IPS-18a (cell line): ENCODE data around the gene CCDC182.
A peak's percentile ranks its signal among the peaks of the same experiment; 100 is the strongest.

ENCODE experiments used
- H3K27ac ChIP-seq: one replicate; pipeline ENCODE4 v1.5.1; 2013; ENCODE audit warnings: low read length
- H3K27me3 ChIP-seq: one replicate; pipeline ENCODE4 v1.6.1; 2013; ENCODE audit warnings: mild to moderate bottlenecking, low read length; ENCODE audit not compliant: control insufficient read depth, insufficient read depth
- H3K36me3 ChIP-seq: one replicate; pipeline ENCODE4 v1.6.1; 2013; ENCODE audit warnings: low read depth, low read length; ENCODE audit not compliant: control insufficient read depth
- H3K4me1 ChIP-seq: one replicate; pipeline ENCODE4 v1.6.1; 2013; ENCODE audit warnings: low read depth, low read length; ENCODE audit not compliant: control insufficient read depth
- H3K4me3 ChIP-seq: one replicate; pipeline ENCODE4 v1.5.1; 2013; ENCODE audit warnings: low read length
- H3K9ac ChIP-seq: one replicate; pipeline ENCODE4 v1.6.1; 2013; ENCODE audit warnings: mild to moderate bottlenecking, low read length, moderate library complexity
- H3K9me3 ChIP-seq: one replicate; pipeline ENCODE4 v1.6.1; 2013; ENCODE audit warnings: low read depth, low read length; ENCODE audit not compliant: control insufficient read depth

CCDC182 gene

DNA sequence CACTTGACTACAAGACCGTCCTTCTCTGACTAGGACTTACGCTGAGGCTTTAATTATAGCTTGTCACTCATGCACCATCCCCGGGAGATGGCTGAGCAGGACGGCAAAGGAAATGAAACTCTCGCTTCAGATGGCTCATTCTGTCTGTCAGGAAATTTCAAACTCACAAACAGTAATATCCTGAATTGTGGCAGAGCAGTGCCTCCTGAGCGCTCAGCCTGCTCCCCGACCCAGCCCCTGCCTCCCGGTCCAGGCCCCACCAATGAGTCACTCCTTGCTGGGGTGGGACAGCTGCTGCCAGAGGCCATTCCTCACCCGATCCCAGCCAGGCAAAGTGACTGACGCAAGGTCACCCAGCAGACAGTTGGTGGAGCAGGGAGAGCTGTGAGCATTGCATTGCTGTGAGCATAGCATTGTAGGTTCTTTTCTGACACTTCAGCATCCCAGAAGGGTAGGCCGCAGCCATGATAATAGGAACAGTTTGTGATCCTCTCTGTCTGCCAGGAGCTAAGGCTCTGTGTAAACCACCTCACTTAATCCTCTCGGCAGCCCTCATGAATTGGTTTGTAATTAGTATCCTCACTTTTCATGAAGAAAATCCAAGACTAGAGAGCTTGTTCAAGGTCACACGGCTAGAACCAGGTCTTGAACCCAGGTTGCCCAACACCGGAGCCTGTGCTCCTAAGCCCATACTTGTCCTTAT lies 20.9 kb downstream of the CCDC182 start:
- Histone ChIP-seq H3K4me3 (no peak overlapping the region), H3K9me3 (no peaks in the 10 kb centered on the region), H3K27ac (no peak overlapping the region), H3K36me3 (no peaks in the 10 kb centered on the region), H3K9ac (no peak overlapping the region), H3K27me3 (no peaks in the 10 kb centered on the region), H3K4me1 (no peaks in the 10 kb centered on the region)

- H3K4me1 ChIP-seq = no peaks in the 10 kb centered on the region
- no peak overlapping the region for H3K4me3 ChIP-seq
- no peaks in the 10 kb centered on the region for H3K36me3 ChIP-seq
- no peaks in the 10 kb centered on the region for H3K27me3 ChIP-seq
- no peak overlapping the region for H3K27ac ChIP-seq
- no peak overlapping the region for H3K9ac ChIP-seq
- no peaks in the 10 kb centered on the region for H3K9me3 ChIP-seq
These were observed 21.6 kb downstream of the CCDC182 start for GRCh38 chr17:57723427-57724025.

DNA sequence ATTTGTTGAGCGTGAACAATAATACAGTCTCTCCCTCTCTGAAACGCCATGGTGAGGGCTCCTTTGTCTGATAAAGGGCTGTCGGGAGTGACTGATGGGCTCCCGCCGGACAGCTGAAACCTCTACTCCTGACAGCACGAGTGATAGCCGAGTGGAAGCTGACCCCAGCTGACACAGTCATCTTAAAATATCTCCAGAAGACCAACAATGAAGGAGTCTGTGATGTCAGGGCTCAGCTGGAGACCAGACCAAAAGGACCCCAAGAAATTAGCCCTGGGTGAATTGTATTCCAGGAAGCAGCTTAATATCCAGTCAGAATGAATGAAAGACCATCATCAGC lies 22.4 kb downstream of the CCDC182 start:
- no peak overlapping the region for H3K27ac ChIP-seq
- H3K9ac ChIP-seq = no peak overlapping the region
- H3K27me3 ChIP-seq = no peaks in the 10 kb centered on the region
- H3K4me1 ChIP-seq = no peaks in the 10 kb centered on the region
- H3K4me3 ChIP-seq = no peak overlapping the region
- H3K36me3 ChIP-seq = no peaks in the 10 kb centered on the region
- H3K9me3 ChIP-seq = no peaks in the 10 kb centered on the region

GRCh38 chr17:57721967-57722703 lies 23.0 kb downstream of the CCDC182 start:
- H3K27me3 ChIP-seq = no peaks in the 10 kb centered on the region
- H3K4me1 ChIP-seq = no peaks in the 10 kb centered on the region
- H3K9ac ChIP-seq = no peak overlapping the region
- no peak overlapping the region for H3K4me3 ChIP-seq
- no peaks in the 10 kb centered on the region for H3K36me3 ChIP-seq
- H3K9me3 ChIP-seq = no peaks in the 10 kb centered on the region
- no peak overlapping the region for H3K27ac ChIP-seq

GRCh38 chr17:57720386-57721035 lies 24.6 kb downstream of the CCDC182 start:
- H3K4me1 ChIP-seq = no peaks in the 10 kb centered on the region
- H3K9ac ChIP-seq = no peak overlapping the region
- no peaks in the 10 kb centered on the region for H3K27me3 ChIP-seq

DNA sequence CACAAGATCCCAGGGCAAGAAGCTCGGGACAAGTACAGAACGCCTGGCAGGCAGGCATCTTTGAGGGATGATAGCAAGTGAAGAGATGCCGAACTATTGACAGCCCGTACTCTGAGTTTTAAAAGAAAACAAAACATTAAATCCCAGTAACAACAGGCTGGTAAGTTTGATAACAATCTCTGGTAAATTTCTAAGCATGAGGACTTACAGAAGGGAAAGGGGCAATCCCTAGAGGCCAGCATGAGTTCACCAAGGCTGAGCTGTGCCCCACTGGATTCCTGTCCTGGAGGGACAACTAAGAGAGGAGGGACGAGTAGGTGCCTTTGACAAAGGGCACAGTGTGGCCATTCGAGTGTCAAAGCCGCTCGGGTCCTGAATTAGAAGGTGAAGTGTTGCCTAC lies 26.2 kb downstream of the CCDC182 start:
- Histone ChIP-seq H3K36me3 (no peaks in the 10 kb centered on the region), H3K4me1 (no peaks in the 10 kb centered on the region), H3K9me3 (no peaks in the 10 kb centered on the region), H3K9ac (no peak overlapping the region), H3K27ac (no peak overlapping the region), H3K4me3 (no peak overlapping the region), H3K27me3 (no peaks in the 10 kb centered on the region)

More at GRCh38 chr17:57720386-57721035, 24.6 kb downstream of the CCDC182 start:
- Histone ChIP-seq H3K4me3 (no peak overlapping the region), H3K36me3 (no peaks in the 10 kb centered on the region), H3K9me3 (no peaks in the 10 kb centered on the region), H3K27ac (no peak overlapping the region)

GRCh38 chr17:57715981-57716380 lies 29.1 kb downstream of the CCDC182 start:
- H3K4me1 ChIP-seq = no peaks in the 10 kb centered on the region
- no peaks in the 10 kb centered on the region for H3K27me3 ChIP-seq
- H3K9me3 ChIP-seq = no peaks in the 10 kb centered on the region
- no peak overlapping the region for H3K27ac ChIP-seq
- H3K36me3 ChIP-seq = no peaks in the 10 kb centered on the region
- no peak overlapping the region for H3K4me3 ChIP-seq
- no peak overlapping the region for H3K9ac ChIP-seq

DNA sequence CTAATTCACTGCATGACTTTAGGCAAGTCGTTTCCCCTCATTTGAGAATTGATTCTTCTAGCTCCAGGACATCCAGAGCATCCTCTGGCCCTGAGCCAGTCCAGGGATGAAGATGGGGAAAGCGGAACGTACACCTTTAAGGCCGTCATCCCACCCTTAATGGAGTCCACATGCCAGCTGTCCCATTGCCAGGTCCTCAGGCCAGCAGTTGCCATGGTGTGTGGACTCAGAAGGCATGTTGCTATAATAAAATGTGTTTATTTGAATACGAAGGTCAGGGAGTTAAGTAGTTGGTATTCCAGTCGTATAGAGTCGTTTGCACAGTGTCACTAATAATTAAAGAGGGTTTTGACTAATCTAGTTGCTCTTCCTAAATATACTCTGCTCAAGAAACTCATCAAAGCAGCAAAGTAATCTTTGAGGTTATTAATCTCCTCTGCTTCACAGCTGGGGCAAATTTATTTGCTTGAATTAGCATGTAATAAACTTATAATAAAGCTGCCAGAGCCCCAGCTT lies 30.4 kb downstream of the CCDC182 start:
- H3K27me3 ChIP-seq = no peaks in the 10 kb centered on the region
- no peak overlapping the region for H3K4me3 ChIP-seq
- H3K36me3 ChIP-seq = no peaks in the 10 kb centered on the region
- no peak overlapping the region for H3K27ac ChIP-seq
- H3K9ac ChIP-seq = no peak overlapping the region
- no peaks in the 10 kb centered on the region for H3K4me1 ChIP-seq
- H3K9me3 ChIP-seq = no peaks in the 10 kb centered on the region

DNA sequence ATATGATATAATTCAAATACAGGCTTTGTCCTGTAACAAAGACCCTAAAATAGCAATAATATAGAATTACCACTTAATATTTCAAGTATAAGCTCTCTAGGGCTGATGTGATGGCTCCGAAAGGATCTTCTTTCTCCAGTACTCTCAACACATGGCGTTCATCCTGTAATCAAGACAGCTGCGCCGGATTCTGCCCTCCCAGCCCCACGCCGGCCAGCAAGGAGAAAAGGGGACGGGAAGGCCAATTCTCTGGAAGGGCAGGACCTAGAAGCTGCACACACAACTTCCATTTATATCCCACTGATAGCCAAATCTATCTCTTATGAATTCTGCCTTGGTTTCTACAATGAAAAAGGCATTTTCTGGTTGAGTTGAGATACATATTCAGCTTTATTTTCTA lies 32.0 kb downstream of the CCDC182 start:
- no peak overlapping the region for H3K4me3 ChIP-seq
- no peaks in the 10 kb centered on the region for H3K27me3 ChIP-seq
- no peaks in the 10 kb centered on the region for H3K36me3 ChIP-seq
- H3K9ac ChIP-seq = no peak overlapping the region
- no peak overlapping the region for H3K27ac ChIP-seq
- peaks cover 2% of the 10 kb centered on the region for H3K4me1 ChIP-seq
- no peaks in the 10 kb centered on the region for H3K9me3 ChIP-seq

DNA sequence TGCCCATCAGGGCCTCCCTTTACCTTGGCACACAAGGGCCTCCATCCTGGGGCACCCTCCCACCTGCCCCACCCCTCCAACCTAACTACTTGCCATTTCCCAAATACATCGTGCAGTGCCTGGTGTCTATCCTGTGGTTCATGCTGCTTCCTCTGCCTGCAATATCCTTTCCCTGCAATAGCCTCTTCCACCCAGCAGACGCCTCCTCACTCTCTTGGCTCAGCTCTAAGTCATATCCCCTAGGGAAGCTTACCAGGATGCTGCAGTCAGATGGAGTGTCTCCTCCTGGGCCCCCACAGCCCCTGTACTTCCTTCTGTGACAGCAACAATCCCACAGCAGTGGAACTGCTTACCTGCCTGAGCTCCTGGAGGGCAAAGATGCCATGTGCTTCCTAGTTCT lies 36.7 kb downstream of the CCDC182 start:
- Histone ChIP-seq H3K4me3 (peak overlapping the region; percentile 19), H3K27ac (no peak overlapping the region), H3K36me3 (no peaks in the 10 kb centered on the region), H3K4me1 (peaks cover 11% of the 10 kb centered on the region), H3K9me3 (no peaks in the 10 kb centered on the region), H3K9ac (no peak overlapping the region), H3K27me3 (no peaks in the 10 kb centered on the region)

GRCh38 chr17:57707892-57708291 lies 37.2 kb downstream of the CCDC182 start:
- Histone ChIP-seq H3K27ac (no peak overlapping the region), H3K4me1 (peaks cover 11% of the 10 kb centered on the region), H3K9ac (no peak overlapping the region), H3K27me3 (no peaks in the 10 kb centered on the region), H3K4me3 (peak overlapping the region; percentile 19), H3K9me3 (no peaks in the 10 kb centered on the region), H3K36me3 (no peaks in the 10 kb centered on the region)
